Neural cell (in vitro differentiated cells): ENCODE measurements around the gene TBL1X. TPM values are rescaled to one million over a fixed set of nuclear protein-coding genes. Genes with fewer than 3 reads are reported as not detected.

ENCODE experiments used
- H2AFZ ChIP-seq: fragments of 200-600, 300-800 bp; sonication (generic), shearing (Covaris generic); 2 replicates; pipeline ENCODE4 v1.6.0; 2014; ENCODE audit warnings: low read depth, mild to moderate bottlenecking, antibody characterized with exemption, low read length, moderate library complexity
- H3F3A ChIP-seq: fragments of 200-600 bp; shearing (Covaris generic); 2 replicates; pipeline ENCODE4 v1.6.1; 2016; ENCODE audit warnings: mild to moderate bottlenecking, moderate library complexity, mixed read lengths, antibody characterized with exemption, low read length; ENCODE audit not compliant: insufficient read depth, poor library complexity, severe bottlenecking
- H3K27ac ChIP-seq: fragments of 200-600, 300-800 bp; sonication (generic), shearing (Covaris generic); 2 replicates; pipeline ENCODE4 v1.5.1; 2014; ENCODE audit warnings: mild to moderate bottlenecking, low read length, moderate library complexity
- H3K27me3 ChIP-seq: fragments of 300-800, 200-600 bp; sonication (generic), shearing (Covaris generic); 2 replicates; pipeline ENCODE4 v1.6.0; 2014; ENCODE audit warnings: mild to moderate bottlenecking, low read depth, low read length, moderate library complexity; ENCODE audit not compliant: insufficient read depth
- H3K36me3 ChIP-seq: fragments of 300-800, 200-600 bp; sonication (generic), shearing (Covaris generic); 2 replicates; pipeline ENCODE4 v1.5.1; 2014; ENCODE audit warnings: mild to moderate bottlenecking, antibody characterized with exemption, low read length, moderate library complexity; ENCODE audit not compliant: insufficient read depth
- H3K4me2 ChIP-seq: fragments of 300-800, 200-600 bp; sonication (generic), shearing (Covaris generic); 2 replicates; pipeline ENCODE4 v1.6.0; 2014; ENCODE audit warnings: mild to moderate bottlenecking, low read length
- H3K4me3 ChIP-seq: fragments of 300-800, 200-600 bp; sonication (generic), shearing (Covaris generic); 2 replicates; pipeline ENCODE4 v1.5.1; 2014; ENCODE audit warnings: mild to moderate bottlenecking, low read length, moderate library complexity
- H3K79me2 ChIP-seq: fragments of 200-600 bp; shearing (Covaris generic); replicated peaks from 2 replicates; pipeline ENCODE4 v1.6.0; 2014; ENCODE audit warnings: mild to moderate bottlenecking, low read length, moderate library complexity; ENCODE audit not compliant: insufficient read depth
- H3K9ac ChIP-seq: fragments of 300-800, 200-600 bp; sonication (generic), shearing (Covaris generic); 2 replicates; pipeline ENCODE4 v1.6.1; 2016; ENCODE audit warnings: mild to moderate bottlenecking, low read length, mixed read lengths
- H3K9me2 ChIP-seq: fragments of 200-600 bp; shearing (Covaris generic); 2 replicates; pipeline ENCODE4 v1.6.1; 2016; ENCODE audit warnings: mild to moderate bottlenecking, low read length, mixed read lengths; ENCODE audit not compliant: insufficient read depth
- H3K9me3 ChIP-seq: fragments of 200-600, 300-800 bp; sonication (generic), shearing (Covaris generic); 2 replicates; pipeline ENCODE4 v1.6.1; 2016; ENCODE audit warnings: mild to moderate bottlenecking, mixed run types, low read length, moderate library complexity, mixed read lengths
- H4K20me1 ChIP-seq: fragments of 200-600 bp; shearing (Covaris generic); 2 replicates; pipeline ENCODE4 v1.6.1; 2016; ENCODE audit warnings: mild to moderate bottlenecking, mixed run types; ENCODE audit not compliant: insufficient read depth
- CTCF ChIP-seq: fragments of 450-650 bp; IDR thresholded peaks from 2 replicates; pipeline ENCODE4 v1.5.1; 2014; ENCODE audit warnings: antibody characterized with exemption, mild to moderate bottlenecking, moderate library complexity; ENCODE audit not compliant: poor library complexity, severe bottlenecking
- EP300 ChIP-seq: fragments of 450-650 bp; conservative IDR thresholded peaks from 2 replicates; pipeline ENCODE4 v1.6.1; 2014; ENCODE audit warnings: antibody characterized with exemption, mild to moderate bottlenecking, moderate library complexity; ENCODE audit not compliant: poor library complexity, severe bottlenecking
- EZH2 ChIP-seq: fragments of 200-600, 300-800 bp; shearing (Covaris generic), sonication (generic); IDR thresholded peaks from 2 replicates; pipeline ENCODE4 v1.6.1; 2014; ENCODE audit warnings: antibody characterized with exemption, low read length, borderline replicate concordance, mild to moderate bottlenecking; ENCODE audit not compliant: insufficient read depth, poor library complexity, severe bottlenecking
- MXI1 ChIP-seq: fragments of 450-650 bp; conservative IDR thresholded peaks from 2 replicates; pipeline ENCODE4 v1.6.1; 2014; ENCODE audit warnings: antibody characterized with exemption, mild to moderate bottlenecking; ENCODE audit not compliant: poor library complexity, severe bottlenecking
- POLR2AphosphoS5 ChIP-seq: IDR thresholded peaks from 2 replicates; pipeline ENCODE4 v1.6.1; 2012
- RAD21 ChIP-seq: fragments of 450-650 bp; conservative IDR thresholded peaks from 2 replicates; pipeline ENCODE4 v1.6.1; 2014; ENCODE audit warnings: antibody characterized with exemption, mild to moderate bottlenecking, moderate library complexity
- SMC3 ChIP-seq: fragments of 450-650 bp; conservative IDR thresholded peaks from 2 replicates; pipeline ENCODE4 v1.6.1; 2014; ENCODE audit warnings: antibody characterized with exemption, mild to moderate bottlenecking, moderate library complexity; ENCODE audit not compliant: poor library complexity
- TAF1 ChIP-seq: IDR thresholded peaks from 2 replicates; pipeline ENCODE4 v1.6.1; 2012; ENCODE audit warnings: low read depth
- polyA plus RNA-seq: library from polyadenylated mRNA; depleted of rRNA; stranded (reverse); fragments of >200 nt; gene quantifications from 2 replicates; pipeline ENCODE4 v1.2.3, GENCODE V29; 2014
- TF ChIP-seq, protein P1 (sequence below): IDR thresholded peaks from 2 replicates; pipeline ENCODE4 v1.6.1; 2012; ENCODE audit warnings: borderline replicate concordance

The TBL1X gene
- polyA plus RNA-seq, 1 donor from 2014 or later, result 2.2 TPM

GRCh38 chrX:9560219-9560618 is 95.4 kb downstream of the TBL1X start:
- no peak overlapping the region for H3K27ac ChIP-seq
- H2AFZ ChIP-seq, result no peak overlapping the region
- no peaks in the 10 kb centered on the region for H3K79me2 ChIP-seq
- no peaks in the 10 kb centered on the region for H3F3A ChIP-seq
- no peaks in the 10 kb centered on the region for H3K9me2 ChIP-seq
- no peak overlapping the region for H3K9ac ChIP-seq
- no peaks in the 10 kb centered on the region for H3K27me3 ChIP-seq
- H4K20me1 ChIP-seq, result no peaks in the 10 kb centered on the region
- no peaks in the 10 kb centered on the region for H3K36me3 ChIP-seq
- H3K4me2 ChIP-seq, result no peak overlapping the region
- H3K4me3 ChIP-seq, result no peak overlapping the region
- H3K9me3 ChIP-seq, result no peaks in the 10 kb centered on the region
- no peak for TF ChIP-seq POLR2AphosphoS5
- no peak for TF ChIP-seq TAF1
- TF ChIP-seq MXI1, result no peak
- no peak for TF ChIP-seq CTCF
- TF ChIP-seq EZH2, result no peak
- no peak for TF ChIP-seq EP300
- TF ChIP-seq SMC3, result no peak
- TF ChIP-seq, protein P1, sequence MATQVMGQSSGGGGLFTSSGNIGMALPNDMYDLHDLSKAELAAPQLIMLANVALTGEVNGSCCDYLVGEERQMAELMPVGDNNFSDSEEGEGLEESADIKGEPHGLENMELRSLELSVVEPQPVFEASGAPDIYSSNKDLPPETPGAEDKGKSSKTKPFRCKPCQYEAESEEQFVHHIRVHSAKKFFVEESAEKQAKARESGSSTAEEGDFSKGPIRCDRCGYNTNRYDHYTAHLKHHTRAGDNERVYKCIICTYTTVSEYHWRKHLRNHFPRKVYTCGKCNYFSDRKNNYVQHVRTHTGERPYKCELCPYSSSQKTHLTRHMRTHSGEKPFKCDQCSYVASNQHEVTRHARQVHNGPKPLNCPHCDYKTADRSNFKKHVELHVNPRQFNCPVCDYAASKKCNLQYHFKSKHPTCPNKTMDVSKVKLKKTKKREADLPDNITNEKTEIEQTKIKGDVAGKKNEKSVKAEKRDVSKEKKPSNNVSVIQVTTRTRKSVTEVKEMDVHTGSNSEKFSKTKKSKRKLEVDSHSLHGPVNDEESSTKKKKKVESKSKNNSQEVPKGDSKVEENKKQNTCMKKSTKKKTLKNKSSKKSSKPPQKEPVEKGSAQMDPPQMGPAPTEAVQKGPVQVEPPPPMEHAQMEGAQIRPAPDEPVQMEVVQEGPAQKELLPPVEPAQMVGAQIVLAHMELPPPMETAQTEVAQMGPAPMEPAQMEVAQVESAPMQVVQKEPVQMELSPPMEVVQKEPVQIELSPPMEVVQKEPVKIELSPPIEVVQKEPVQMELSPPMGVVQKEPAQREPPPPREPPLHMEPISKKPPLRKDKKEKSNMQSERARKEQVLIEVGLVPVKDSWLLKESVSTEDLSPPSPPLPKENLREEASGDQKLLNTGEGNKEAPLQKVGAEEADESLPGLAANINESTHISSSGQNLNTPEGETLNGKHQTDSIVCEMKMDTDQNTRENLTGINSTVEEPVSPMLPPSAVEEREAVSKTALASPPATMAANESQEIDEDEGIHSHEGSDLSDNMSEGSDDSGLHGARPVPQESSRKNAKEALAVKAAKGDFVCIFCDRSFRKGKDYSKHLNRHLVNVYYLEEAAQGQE, result no peak
- TF ChIP-seq RAD21, result no peak

GRCh38 chrX:9561199-9561598 is 96.3 kb downstream of the TBL1X start:
- H3K36me3 ChIP-seq, result no peaks in the 10 kb centered on the region
- no peak for TF ChIP-seq EZH2
- no peak for TF ChIP-seq RAD21
- no peak for TF ChIP-seq SMC3
- TF ChIP-seq CTCF, result no peak
- TF ChIP-seq TAF1, result no peak
- TF ChIP-seq, protein P1, result no peak
- no peak for TF ChIP-seq POLR2AphosphoS5
- no peak for TF ChIP-seq EP300
- H3K27me3 ChIP-seq, result no peaks in the 10 kb centered on the region
- H3K79me2 ChIP-seq, result no peaks in the 10 kb centered on the region
- no peaks in the 10 kb centered on the region for H3K9me3 ChIP-seq
- H3K9me2 ChIP-seq, result no peaks in the 10 kb centered on the region
- H3K4me3 ChIP-seq, result no peak overlapping the region
- no peak overlapping the region for H3K9ac ChIP-seq
- H3F3A ChIP-seq, result no peaks in the 10 kb centered on the region
- no peak overlapping the region for H3K4me2 ChIP-seq
- no peak overlapping the region for H2AFZ ChIP-seq
- no peak overlapping the region for H3K27ac ChIP-seq
- H4K20me1 ChIP-seq, result no peaks in the 10 kb centered on the region
